ENCODE measurements around the gene PCBP3.

DNA sequence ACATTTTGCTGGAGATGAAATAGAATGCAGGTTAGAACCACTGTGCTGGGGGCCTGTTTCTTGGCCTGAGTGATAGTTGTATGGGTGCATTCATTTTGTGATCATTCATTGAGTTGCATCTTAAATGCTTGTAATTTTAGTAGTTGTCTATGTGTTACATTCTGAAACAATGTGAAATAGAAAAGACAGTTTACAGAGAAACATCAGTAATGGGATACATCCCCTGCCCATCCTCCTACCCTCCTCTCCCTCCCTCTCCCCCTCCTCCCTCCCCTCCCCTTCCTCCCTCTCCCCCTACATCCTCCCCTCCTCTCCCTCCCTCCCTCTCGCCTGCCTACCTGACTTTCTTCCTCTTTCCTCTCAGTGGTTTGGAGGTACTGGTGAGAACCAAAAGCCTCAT lies 283.5 kb downstream of the PCBP3 start:
- TF ChIP-seq CTCF (IDR thresholded peaks at IDR 0.05) (no peak), POLR2A (IDR thresholded peaks at IDR 0.05) (no peak)
